H1 (cell line): Measurements from ENCODE around the gene FOXK1.

Source experiments
- CHD2 ChIP-seq: IDR thresholded peaks from 2 replicates; pipeline ENCODE4 v1.6.1; 2012; ENCODE audit warnings: low read length, improper control_type of control experiment
- CREB1 ChIP-seq: IDR thresholded peaks from 2 replicates; pipeline ENCODE4 v1.6.1; 2012; ENCODE audit warnings: inconsistent platforms
- CTCF ChIP-seq, 3 experiments: IDR thresholded peaks; 1 replicate in 2 of 3; 2 replicates in 1 of 3; pipeline versions ENCODE4 v1.5.1 to v1.6.1; 2011; ENCODE audit warnings: low read length in 3 of 3, mild to moderate bottlenecking in 3 of 3, inconsistent platforms in 2 of 3, low read depth in 1 of 3, moderate library complexity in 1 of 3; ENCODE audit not compliant: insufficient read depth in 1 of 3; ENCODE audit errors: control extremely low read depth in 1 of 3
- EGR1 ChIP-seq: IDR thresholded peaks from 2 replicates; pipeline ENCODE4 v1.6.1; 2011; ENCODE audit warnings: low read depth, low read length, borderline replicate concordance
- JUN ChIP-seq: IDR thresholded peaks from 2 replicates; pipeline ENCODE4 v1.6.1; 2011; ENCODE audit warnings: low read depth, mild to moderate bottlenecking, improper control_type of control experiment, low read length
- JUND ChIP-seq: IDR thresholded peaks from 2 replicates; pipeline ENCODE4 v1.6.1; 2011; ENCODE audit warnings: mild to moderate bottlenecking, improper control_type of control experiment, low read length
- MAFK ChIP-seq: IDR thresholded peaks from 2 replicates; pipeline ENCODE4 v1.6.1; 2012; ENCODE audit warnings: low read depth, mild to moderate bottlenecking, improper control_type of control experiment, low read length
- PHF8 ChIP-seq: fragments of 200-600 bp; sonication (generic); conservative IDR thresholded peaks from 2 replicates; pipeline ENCODE4 v1.7.1; 2012; ENCODE audit warnings: low read depth, mild to moderate bottlenecking, inconsistent platforms, low read length, moderate library complexity
- POLR2A ChIP-seq, 2 experiments: IDR thresholded peaks; 1 replicate in 1 of 2; 2 replicates in 1 of 2; pipeline ENCODE4 v1.6.1; 2011; ENCODE audit warnings: low read depth in 2 of 2, low read length in 2 of 2, mild to moderate bottlenecking in 2 of 2; ENCODE audit errors: control extremely low read depth in 1 of 2
- POLR2AphosphoS5 ChIP-seq: IDR thresholded peaks from 2 replicates; pipeline ENCODE4 v1.6.1; 2011; ENCODE audit warnings: low read depth, low read length
- RBBP5 ChIP-seq: IDR thresholded peaks from 2 replicates; pipeline ENCODE4 v1.7.1; 2012; ENCODE audit warnings: low read depth, mild to moderate bottlenecking, inconsistent platforms, low read length, moderate library complexity, borderline replicate concordance
- SIN3A ChIP-seq, 2 experiments: IDR thresholded peaks in 1 of 2; conservative IDR thresholded peaks in 1 of 2; 2 replicates each; pipeline ENCODE4 v1.6.1; 2011 to 2012; ENCODE audit warnings: low read length in 2 of 2, improper control_type of control experiment in 1 of 2, low read depth in 1 of 2, mild to moderate bottlenecking in 1 of 2
- TCF12 ChIP-seq: IDR thresholded peaks from 2 replicates; pipeline ENCODE4 v1.6.1; 2011; ENCODE audit warnings: low read depth, mild to moderate bottlenecking, low read length
- YY1 ChIP-seq: IDR thresholded peaks from 2 replicates; pipeline ENCODE4 v1.6.1; 2011; ENCODE audit warnings: low read depth, mild to moderate bottlenecking, low read length

GRCh38 chr7:4690953-4691856, 9.1 kb downstream of the FOXK1 start:
- TF ChIP-seq CTCF (IDR thresholded peaks at IDR 0.05; ENCODE audit: control extremely low read depth in 1 of 3, insufficient read depth in 1 of 3, low read depth in 1 of 3, low read length in 3 of 3) (no peak), RBBP5 (no peak), TCF12 (no peak), CHD2 (no peak), JUND (no peak), CREB1 (no peak), YY1 (no peak), EGR1 (no peak), POLR2A (IDR thresholded peaks at IDR 0.05; ENCODE audit: control extremely low read depth in 1 of 2, low read depth in 2 of 2, low read length in 2 of 2) (no peak), MAFK (no peak), SIN3A (conservative IDR thresholded peaks at IDR 0.05 in 1 of 2, IDR thresholded peaks at IDR 0.05 in 1 of 2; ENCODE audit: low read depth in 1 of 2, low read length in 2 of 2) (no peak), POLR2AphosphoS5 (no peak), JUN (no peak), PHF8 (no peak)
